ENCODE measurements around the gene SLC26A1.

DNA sequence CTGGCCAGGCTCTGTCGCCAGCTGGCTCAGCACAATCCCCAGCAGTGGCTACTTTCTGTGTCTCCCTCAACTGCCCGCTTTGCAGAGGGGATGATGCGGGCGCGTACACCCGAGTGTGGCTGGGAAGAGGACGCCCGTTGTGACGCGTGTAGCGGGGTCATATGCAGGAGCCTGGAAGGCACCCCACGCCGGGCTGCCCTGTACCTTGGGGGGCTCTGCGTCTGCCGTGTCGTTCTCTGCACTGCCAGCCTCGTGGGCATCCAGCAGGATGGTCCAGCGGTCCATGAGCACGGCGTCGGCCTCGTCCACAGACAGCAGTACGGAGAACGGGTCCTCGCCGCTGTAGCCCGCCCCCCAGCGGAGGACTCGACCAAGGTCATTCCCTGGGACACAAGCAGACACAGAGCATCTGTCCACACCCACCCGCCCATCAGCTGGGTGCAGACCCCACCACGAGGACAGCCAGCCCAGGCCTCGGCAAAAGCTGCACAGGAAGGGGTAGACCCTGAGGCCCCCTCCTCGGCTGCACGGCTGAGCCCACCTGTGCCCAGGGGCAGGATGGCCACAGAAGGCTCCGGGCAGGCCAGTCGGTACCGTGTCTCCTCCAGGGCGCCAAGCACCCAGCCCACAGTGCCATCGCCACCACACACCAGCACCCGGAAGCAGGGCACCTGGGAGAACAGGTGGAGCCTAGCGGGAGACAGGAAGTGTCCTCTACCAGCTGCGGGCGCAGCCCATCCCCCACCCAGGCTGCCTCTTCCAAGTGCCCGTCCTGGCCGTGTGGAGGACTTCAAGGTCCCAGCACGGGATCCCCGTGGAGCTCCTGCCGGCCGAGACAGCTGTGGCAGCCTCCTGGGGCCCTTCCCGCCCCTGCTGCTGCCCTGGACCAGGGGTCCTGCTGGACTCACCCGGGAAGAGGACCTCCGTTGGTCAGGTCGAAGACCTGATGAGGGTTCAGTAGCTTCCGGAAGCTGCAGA is 30.7 kb downstream of the SLC26A1 start:
- TF ChIP-seq, protein P1, sequence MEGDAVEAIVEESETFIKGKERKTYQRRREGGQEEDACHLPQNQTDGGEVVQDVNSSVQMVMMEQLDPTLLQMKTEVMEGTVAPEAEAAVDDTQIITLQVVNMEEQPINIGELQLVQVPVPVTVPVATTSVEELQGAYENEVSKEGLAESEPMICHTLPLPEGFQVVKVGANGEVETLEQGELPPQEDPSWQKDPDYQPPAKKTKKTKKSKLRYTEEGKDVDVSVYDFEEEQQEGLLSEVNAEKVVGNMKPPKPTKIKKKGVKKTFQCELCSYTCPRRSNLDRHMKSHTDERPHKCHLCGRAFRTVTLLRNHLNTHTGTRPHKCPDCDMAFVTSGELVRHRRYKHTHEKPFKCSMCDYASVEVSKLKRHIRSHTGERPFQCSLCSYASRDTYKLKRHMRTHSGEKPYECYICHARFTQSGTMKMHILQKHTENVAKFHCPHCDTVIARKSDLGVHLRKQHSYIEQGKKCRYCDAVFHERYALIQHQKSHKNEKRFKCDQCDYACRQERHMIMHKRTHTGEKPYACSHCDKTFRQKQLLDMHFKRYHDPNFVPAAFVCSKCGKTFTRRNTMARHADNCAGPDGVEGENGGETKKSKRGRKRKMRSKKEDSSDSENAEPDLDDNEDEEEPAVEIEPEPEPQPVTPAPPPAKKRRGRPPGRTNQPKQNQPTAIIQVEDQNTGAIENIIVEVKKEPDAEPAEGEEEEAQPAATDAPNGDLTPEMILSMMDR (IDR thresholded peaks at IDR 0.05): no peak
- TF ChIP-seq POLR2AphosphoS5 (IDR thresholded peaks at IDR 0.05; ENCODE audit: low read depth, low read length) (no peak), SIN3A (IDR thresholded peaks at IDR 0.05; ENCODE audit: borderline replicate concordance, insufficient read depth, low read depth, low read length) (no peak), TCF7L2 (IDR thresholded peaks at IDR 0.05; ENCODE audit: low read depth, low read length) (no peak)
- TF ChIP-seq, protein P2, sequence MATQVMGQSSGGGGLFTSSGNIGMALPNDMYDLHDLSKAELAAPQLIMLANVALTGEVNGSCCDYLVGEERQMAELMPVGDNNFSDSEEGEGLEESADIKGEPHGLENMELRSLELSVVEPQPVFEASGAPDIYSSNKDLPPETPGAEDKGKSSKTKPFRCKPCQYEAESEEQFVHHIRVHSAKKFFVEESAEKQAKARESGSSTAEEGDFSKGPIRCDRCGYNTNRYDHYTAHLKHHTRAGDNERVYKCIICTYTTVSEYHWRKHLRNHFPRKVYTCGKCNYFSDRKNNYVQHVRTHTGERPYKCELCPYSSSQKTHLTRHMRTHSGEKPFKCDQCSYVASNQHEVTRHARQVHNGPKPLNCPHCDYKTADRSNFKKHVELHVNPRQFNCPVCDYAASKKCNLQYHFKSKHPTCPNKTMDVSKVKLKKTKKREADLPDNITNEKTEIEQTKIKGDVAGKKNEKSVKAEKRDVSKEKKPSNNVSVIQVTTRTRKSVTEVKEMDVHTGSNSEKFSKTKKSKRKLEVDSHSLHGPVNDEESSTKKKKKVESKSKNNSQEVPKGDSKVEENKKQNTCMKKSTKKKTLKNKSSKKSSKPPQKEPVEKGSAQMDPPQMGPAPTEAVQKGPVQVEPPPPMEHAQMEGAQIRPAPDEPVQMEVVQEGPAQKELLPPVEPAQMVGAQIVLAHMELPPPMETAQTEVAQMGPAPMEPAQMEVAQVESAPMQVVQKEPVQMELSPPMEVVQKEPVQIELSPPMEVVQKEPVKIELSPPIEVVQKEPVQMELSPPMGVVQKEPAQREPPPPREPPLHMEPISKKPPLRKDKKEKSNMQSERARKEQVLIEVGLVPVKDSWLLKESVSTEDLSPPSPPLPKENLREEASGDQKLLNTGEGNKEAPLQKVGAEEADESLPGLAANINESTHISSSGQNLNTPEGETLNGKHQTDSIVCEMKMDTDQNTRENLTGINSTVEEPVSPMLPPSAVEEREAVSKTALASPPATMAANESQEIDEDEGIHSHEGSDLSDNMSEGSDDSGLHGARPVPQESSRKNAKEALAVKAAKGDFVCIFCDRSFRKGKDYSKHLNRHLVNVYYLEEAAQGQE (IDR thresholded peaks at IDR 0.05; ENCODE audit: insufficient read depth in 1 of 2, low read depth in 2 of 2, low read length in 1 of 2): no peak

All from Panc1 (cell line).